ENCODE measurements around the gene SLIT3. TPM values are rescaled to one million over a fixed set of nuclear protein-coding genes. Genes with fewer than 3 reads are reported as not detected.

SLIT3 gene
- total RNA-seq, 4 donors from 2014 or later, result 6.8 to 23.1 (median 13.3) TPM

GRCh38 chr5:168944004-168944403 is 356.9 kb downstream of the SLIT3 start:
- H3K9me3 ChIP-seq, result no peaks in the 10 kb centered on the region
- no peaks in the 10 kb centered on the region for H3K4me1 ChIP-seq
- H3K4me3 ChIP-seq, result no peak overlapping the region
- H3K36me3 ChIP-seq, result no peaks in the 10 kb centered on the region
- DNase-seq, result no peak
- no peak overlapping the region for H3K27ac ChIP-seq
- TF ChIP-seq, protein P1, sequence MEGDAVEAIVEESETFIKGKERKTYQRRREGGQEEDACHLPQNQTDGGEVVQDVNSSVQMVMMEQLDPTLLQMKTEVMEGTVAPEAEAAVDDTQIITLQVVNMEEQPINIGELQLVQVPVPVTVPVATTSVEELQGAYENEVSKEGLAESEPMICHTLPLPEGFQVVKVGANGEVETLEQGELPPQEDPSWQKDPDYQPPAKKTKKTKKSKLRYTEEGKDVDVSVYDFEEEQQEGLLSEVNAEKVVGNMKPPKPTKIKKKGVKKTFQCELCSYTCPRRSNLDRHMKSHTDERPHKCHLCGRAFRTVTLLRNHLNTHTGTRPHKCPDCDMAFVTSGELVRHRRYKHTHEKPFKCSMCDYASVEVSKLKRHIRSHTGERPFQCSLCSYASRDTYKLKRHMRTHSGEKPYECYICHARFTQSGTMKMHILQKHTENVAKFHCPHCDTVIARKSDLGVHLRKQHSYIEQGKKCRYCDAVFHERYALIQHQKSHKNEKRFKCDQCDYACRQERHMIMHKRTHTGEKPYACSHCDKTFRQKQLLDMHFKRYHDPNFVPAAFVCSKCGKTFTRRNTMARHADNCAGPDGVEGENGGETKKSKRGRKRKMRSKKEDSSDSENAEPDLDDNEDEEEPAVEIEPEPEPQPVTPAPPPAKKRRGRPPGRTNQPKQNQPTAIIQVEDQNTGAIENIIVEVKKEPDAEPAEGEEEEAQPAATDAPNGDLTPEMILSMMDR (IDR thresholded peaks at IDR 0.05), result no peak
- no peak for TF ChIP-seq POLR2A (IDR thresholded peaks at IDR 0.05)
- no peaks in the 10 kb centered on the region for H3K27me3 ChIP-seq

DNA sequence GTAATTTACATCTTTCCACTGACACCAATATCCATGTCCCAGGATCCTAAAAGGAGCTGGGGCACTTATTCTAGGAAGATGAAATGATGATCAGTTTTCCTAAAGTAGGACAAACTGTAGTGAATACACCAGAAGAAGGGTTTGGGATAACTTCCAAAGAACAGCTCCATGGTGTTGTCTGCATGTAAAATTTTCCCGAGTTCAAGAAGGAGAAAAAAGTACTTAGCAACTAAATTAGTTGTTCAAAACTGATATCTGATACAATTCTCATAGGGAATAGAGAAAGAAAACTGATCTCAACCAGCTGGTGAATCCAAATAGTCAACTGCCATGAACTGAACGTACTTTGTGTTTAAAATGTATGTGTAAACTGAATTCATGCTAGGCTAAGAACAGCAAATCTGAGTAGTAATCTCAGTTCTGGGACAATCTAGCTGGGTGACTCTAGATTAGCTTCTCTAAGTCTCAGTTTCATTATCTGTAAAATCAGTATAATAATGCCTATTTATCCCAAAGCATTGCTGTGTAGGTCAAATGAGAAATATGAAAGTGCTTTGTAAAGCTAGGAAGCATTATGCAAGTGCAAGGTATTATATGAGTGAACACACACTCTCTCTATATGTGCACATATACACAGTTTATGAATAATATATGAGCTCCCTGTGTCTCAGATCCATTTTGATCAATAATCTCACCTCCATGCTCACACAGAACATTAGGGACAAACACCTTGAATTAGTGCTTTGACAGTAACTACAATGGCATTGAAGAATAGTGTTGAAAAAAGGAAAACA is 357.7 kb downstream of the SLIT3 start:
- Histone ChIP-seq H3K9me3 (no peaks in the 10 kb centered on the region), H3K27me3 (no peaks in the 10 kb centered on the region), H3K4me3 (no peak overlapping the region), H3K36me3 (no peaks in the 10 kb centered on the region), H3K27ac (no peak overlapping the region), H3K4me1 (no peaks in the 10 kb centered on the region)
- DNase-seq, result no peak
- no peak for TF ChIP-seq POLR2A (IDR thresholded peaks at IDR 0.05)
- TF ChIP-seq, protein P1 (IDR thresholded peaks at IDR 0.05), result no peak

- no peak for DNase-seq
- no peaks in the 10 kb centered on the region for H3K27me3 ChIP-seq
- H3K36me3 ChIP-seq, result no peaks in the 10 kb centered on the region
- no peak overlapping the region for H3K4me3 ChIP-seq
- H3K27ac ChIP-seq, result no peak overlapping the region
- TF ChIP-seq, protein P1 (IDR thresholded peaks at IDR 0.05), result no peak
- no peak for TF ChIP-seq POLR2A (IDR thresholded peaks at IDR 0.05)
- H3K9me3 ChIP-seq, result no peaks in the 10 kb centered on the region
- H3K4me1 ChIP-seq, result no peaks in the 10 kb centered on the region
These were observed 359.0 kb downstream of the SLIT3 start for GRCh38 chr5:168941901-168942300.

DNA sequence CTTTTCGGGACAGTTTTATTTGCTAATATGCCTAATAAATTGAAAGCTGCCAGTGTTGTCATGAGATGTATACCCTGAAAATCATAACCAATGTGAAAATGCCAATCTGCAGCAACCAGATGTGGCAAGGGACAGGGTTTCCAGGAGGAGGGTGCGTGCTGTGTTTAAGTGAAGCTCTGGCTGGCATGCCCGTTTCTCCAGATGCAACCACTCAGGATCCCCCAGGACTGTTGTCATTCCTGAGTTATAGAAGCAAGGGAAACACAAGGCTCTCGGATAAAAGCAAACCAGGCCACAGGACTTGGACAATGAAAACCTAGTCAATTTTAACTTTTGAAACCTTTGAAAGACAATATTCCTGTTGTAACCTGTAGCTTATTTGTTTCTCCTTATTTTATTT is 360.2 kb downstream of the SLIT3 start:
- no peak for TF ChIP-seq POLR2A (IDR thresholded peaks at IDR 0.05)
- TF ChIP-seq, protein P1 (IDR thresholded peaks at IDR 0.05), result no peak
- H3K27ac ChIP-seq, result no peak overlapping the region
- no peaks in the 10 kb centered on the region for H3K4me1 ChIP-seq
- H3K27me3 ChIP-seq, result no peaks in the 10 kb centered on the region
- no peak for DNase-seq
- H3K4me3 ChIP-seq, result no peak overlapping the region
- H3K36me3 ChIP-seq, result no peaks in the 10 kb centered on the region
- H3K9me3 ChIP-seq, result no peaks in the 10 kb centered on the region

- Histone ChIP-seq H3K36me3 (no peaks in the 10 kb centered on the region), H3K27ac (no peak overlapping the region), H3K9me3 (no peaks in the 10 kb centered on the region), H3K4me1 (no peaks in the 10 kb centered on the region), H3K4me3 (no peak overlapping the region), H3K27me3 (no peaks in the 10 kb centered on the region)
- DNase-seq, result no peak
- TF ChIP-seq POLR2A (IDR thresholded peaks at IDR 0.05), result no peak
- TF ChIP-seq, protein P1 (IDR thresholded peaks at IDR 0.05), result no peak
These were observed 360.9 kb downstream of the SLIT3 start for GRCh38 chr5:168939887-168940544.

Data from Peyer's patch (tissue), 4 donors.